Common myeloid progenitor, CD34-positive (primary cell): ENCODE results near the gene SPATS1.
A peak's percentile ranks its signal among the peaks of the same experiment; 100 is the strongest.

Source experiments
- CTCF ChIA-PET: fragments of 350-600 bp; sonication (Branson Sonifier 250); formaldehyde crosslinking; loops from one replicate; lab custom pipeline; 2021; ENCODE audit warnings: antibody characterized with exemption; lab: Charles Lee
- POLR2A ChIA-PET: fragments of 350-600 bp; sonication (Branson Sonifier 250); formaldehyde crosslinking; loops from one replicate; lab custom pipeline; 2021; ENCODE audit warnings: antibody characterized with exemption; lab: Charles Lee
- DNase-seq, 3 donors: peaks; one replicate each; pipeline versions ENCODE4 v3.0.0 to v3.0.0-alpha.2; 2013
- H3K27ac ChIP-seq, 2 experiments: 1 replicate in 1 of 2; 2 replicates in 1 of 2; pipeline ENCODE4 v1.7.0; 2013; ENCODE audit warnings: inconsistent platforms in 2 of 2, low read length in 2 of 2, mild to moderate bottlenecking in 2 of 2, low read depth in 1 of 2, moderate library complexity in 1 of 2; ENCODE audit not compliant: severe bottlenecking in 2 of 2, insufficient read depth in 1 of 2, poor library complexity in 1 of 2
- H3K27me3 ChIP-seq, 5 experiments: replicated peaks in 2 of 5; 1 replicate in 3 of 5; 2 replicates in 2 of 5; pipeline versions ENCODE4 v1.6.1 to v1.7.0; 2013; ENCODE audit warnings: low read length in 4 of 5, mild to moderate bottlenecking in 2 of 5, moderate library complexity in 2 of 5, inconsistent platforms in 1 of 5; ENCODE audit not compliant: insufficient read depth in 5 of 5, control insufficient read depth in 4 of 5
- H3K36me3 ChIP-seq, 4 experiments: 1 replicate in 2 of 4; 2 replicates in 2 of 4; pipeline versions ENCODE4 v1.6.1 to v1.7.0; 2013; ENCODE audit warnings: low read length in 3 of 4, control low read depth in 1 of 4, mild to moderate bottlenecking in 1 of 4; ENCODE audit not compliant: control insufficient read depth in 4 of 4, insufficient read depth in 4 of 4
- H3K4me1 ChIP-seq, 4 experiments: 1 replicate in 3 of 4; 2 replicates in 1 of 4; pipeline versions ENCODE4 v1.6.1 to v1.7.1; 2013; ENCODE audit warnings: low read length in 3 of 4, mild to moderate bottlenecking in 3 of 4, control low read depth in 1 of 4, inconsistent platforms in 1 of 4, moderate library complexity in 1 of 4; ENCODE audit not compliant: control insufficient read depth in 4 of 4, insufficient read depth in 4 of 4; ENCODE audit errors: control extremely low read depth in 1 of 4
- H3K4me3 ChIP-seq, 7 experiments: 1 replicate in 4 of 7; 2 replicates in 3 of 7; pipeline versions ENCODE4 v1.5.1 to v1.7.0; 2013; ENCODE audit warnings: mild to moderate bottlenecking in 7 of 7, low read length in 6 of 7, moderate library complexity in 6 of 7, inconsistent platforms in 2 of 7, low read depth in 2 of 7, control low read depth in 1 of 7; ENCODE audit not compliant: insufficient read depth in 4 of 7, control insufficient read depth in 1 of 7; ENCODE audit errors: extremely low read depth in 1 of 7
- H3K9me3 ChIP-seq, 5 experiments: 1 replicate in 4 of 5; 2 replicates in 1 of 5; pipeline versions ENCODE4 v1.6.1 to v1.7.1; 2013; ENCODE audit warnings: low read length in 4 of 5, mild to moderate bottlenecking in 2 of 5, inconsistent platforms in 1 of 5, low read depth in 1 of 5, moderate library complexity in 1 of 5; ENCODE audit not compliant: control insufficient read depth in 4 of 5, insufficient read depth in 2 of 5; ENCODE audit errors: control extremely low read depth in 1 of 5
- WGBS: methylation state at CpG from one replicate; pipeline ENCODE4 v1.1.5; 2013; ENCODE audit not compliant: insufficient coverage; 5-methylcytosine and 5-hydroxymethylcytosine counted together

The SPATS1 gene

GRCh38 chr6:44304282-44305199, 37.9 kb upstream of the SPATS1 start:
- no peaks in the 10 kb centered on the region for H3K9me3 ChIP-seq
- ChIA-PET POLR2A (interaction anchor here (0.7 to 1.5 kb wide), 5 partner anchors 8 to 48 kb away, joined by 3 to 5 read pairs (median 3); partner anchors contain the start of gene AARS2), CTCF (interaction anchor here (0.6 to 12.8 kb wide), 23 partner anchors 9 to 210 kb away, joined by 3 to 202 read pairs (median 5); partner anchors contain the start of genes AARS2, NFKBIE and TMEM151B)
- H3K36me3 ChIP-seq, result peaks cover 12 to 89% (median 71%) of the 10 kb centered on the region in 4 experiments
- H3K4me1 ChIP-seq, result no peaks in the 10 kb centered on the region
- H3K27ac ChIP-seq, result no peak overlapping the region
- peak; percentile 45 to 59 (median 58) for DNase-seq
- no peak overlapping the region for H3K4me3 ChIP-seq
- 85% methylated on average over 18 of the region's 25 CpGs for WGBS
- H3K27me3 ChIP-seq, result no peaks in the 10 kb centered on the region

GRCh38 chr6:44305200-44305725, 37.2 kb upstream of the SPATS1 start:
- ChIA-PET CTCF (interaction anchor here (0.6 to 12.8 kb wide), 21 partner anchors 9 to 217 kb away, joined by 3 to 202 read pairs (median 5); partner anchors contain the start of genes AARS2, NFKBIE and TMEM151B), POLR2A (interaction anchor here (0.7 to 1.5 kb wide), 6 partner anchors 8 to 59 kb away, joined by 3 to 5 read pairs (median 3); partner anchors contain the start of gene AARS2)
- Histone ChIP-seq H3K27me3 (no peaks in the 10 kb centered on the region), H3K4me1 (no peaks in the 10 kb centered on the region), H3K4me3 (no peak overlapping the region), H3K36me3 (peaks cover 12 to 92% (median 74%) of the 10 kb centered on the region in 4 experiments), H3K27ac (no peak overlapping the region), H3K9me3 (no peaks in the 10 kb centered on the region)
- 85% methylated on average over 4 of the region's 5 CpGs for WGBS
- DNase-seq, result no peak

- Histone ChIP-seq H3K4me1 (peaks cover 0 to under 1% (median 0%) of the 10 kb centered on the region in 4 experiments), H3K9me3 (no peaks in the 10 kb centered on the region), H3K27me3 (no peaks in the 10 kb centered on the region), H3K4me3 (no peak overlapping the region), H3K27ac (no peak overlapping the region), H3K36me3 (peaks cover 12 to 92% (median 76%) of the 10 kb centered on the region in 4 experiments)
- ChIA-PET CTCF (interaction anchor here (0.9 to 12.8 kb wide), 7 partner anchors 8 to 36 kb away, joined by 3 to 202 read pairs (median 7); partner anchors contain the start of genes NFKBIE and TMEM151B), POLR2A (no interaction called here)
- DNase-seq, result no peak
- 97% methylated on average over 5 of the region's 8 CpGs for WGBS
These were observed 35.7 kb upstream of the SPATS1 start for GRCh38 chr6:44306710-44307109.

- Histone ChIP-seq H3K36me3 (peaks cover 12 to 91% (median 72%) of the 10 kb centered on the region in 4 experiments), H3K9me3 (no peaks in the 10 kb centered on the region), H3K4me3 (no peak overlapping the region), H3K27ac (no peak overlapping the region), H3K4me1 (peaks cover 0 to 5% (median 3%) of the 10 kb centered on the region in 4 experiments), H3K27me3 (no peaks in the 10 kb centered on the region)
- ChIA-PET CTCF (interaction anchor here (0.9 to 12.8 kb wide), 5 partner anchors 9 to 36 kb away, joined by 3 to 202 read pairs (median 4); partner anchors contain the start of genes NFKBIE and TMEM151B), POLR2A (interaction anchor here (0.8 kb wide), 1 partner anchor 211 kb away, joined by 3 read pairs; no protein-coding TSS in a partner anchor)
- 98% methylated on average over 10 of the region's 10 CpGs for WGBS
- no peak for DNase-seq
These were observed 35.2 kb upstream of the SPATS1 start for GRCh38 chr6:44307217-44307616.

- peaks cover 6 to 72% (median 56%) of the 10 kb centered on the region in 4 experiments for H3K36me3 ChIP-seq
- H3K4me1 ChIP-seq, result peaks cover 0 to 11% (median 7%) of the 10 kb centered on the region in 4 experiments
- 100% methylated on average over 2 of the region's 2 CpGs for WGBS
- no peak for DNase-seq
- H3K9me3 ChIP-seq, result no peaks in the 10 kb centered on the region
- no peak overlapping the region for H3K4me3 ChIP-seq
- POLR2A ChIA-PET, result no interaction called here
- H3K27me3 ChIP-seq, result no peaks in the 10 kb centered on the region
- no peak overlapping the region for H3K27ac ChIP-seq
- CTCF ChIA-PET, result interaction anchor here (1.1 to 12.8 kb wide), 4 partner anchors 14 to 45 kb away, joined by 3 to 202 read pairs (median 4); partner anchors contain the start of genes NFKBIE and TMEM151B
These were observed 33.4 kb upstream of the SPATS1 start for GRCh38 chr6:44309092-44309491.

GRCh38 chr6:44309631-44310030, 32.8 kb upstream of the SPATS1 start:
- H3K4me3 ChIP-seq, result no peak overlapping the region
- no peaks in the 10 kb centered on the region for H3K27me3 ChIP-seq
- no peak for DNase-seq
- ChIA-PET CTCF (interaction anchor here (1.1 to 12.8 kb wide), 3 partner anchors 14 to 45 kb away, joined by 3 to 202 read pairs (median 4); partner anchors contain the start of genes NFKBIE and TMEM151B), POLR2A (no interaction called here)
- peaks cover 0 to 11% (median 7%) of the 10 kb centered on the region in 4 experiments for H3K4me1 ChIP-seq
- no peak overlapping the region for H3K27ac ChIP-seq
- H3K9me3 ChIP-seq, result no peaks in the 10 kb centered on the region
- H3K36me3 ChIP-seq, result peaks cover 6 to 67% (median 53%) of the 10 kb centered on the region in 4 experiments
